Upper lobe of left lung (tissue), 4 donors: ENCODE data around the gene TMEM184A.

Experiments
- CTCF ChIP-seq, 6 experiments: fragments of 450-650 bp in 4 of 6; fragments of 200-600 bp in 2 of 6; sonication (generic) in 2 of 6; IDR thresholded peaks; one replicate each; pipeline ENCODE4 v1.5.1; 2016 to 2019; ENCODE audit warnings: antibody characterized with exemption in 6 of 6
- POLR2A ChIP-seq, 4 donors: fragments of 450-650 bp; IDR thresholded peaks; one replicate each; pipeline ENCODE4 v1.5.1; 2016 to 2017; ENCODE audit warnings: antibody characterized with exemption in 4 of 4, mild to moderate bottlenecking in 2 of 4
- POLR2AphosphoS5 ChIP-seq, 2 donors: sonication (generic); formaldehyde crosslinking; IDR thresholded peaks; one replicate each; pipeline ENCODE4 v1.5.1; 2017; ENCODE audit warnings: antibody characterized with exemption in 2 of 2

GRCh38 chr7:1495564-1496242 is 60.3 kb downstream of the TMEM184A start:
- TF ChIP-seq POLR2AphosphoS5 (IDR thresholded peaks at IDR 0.05) (no peak), CTCF (IDR thresholded peaks at IDR 0.05) (no peak), POLR2A (IDR thresholded peaks at IDR 0.05) (no peak)
